Epithelial cell of esophagus (primary cell): Measurements from ENCODE around the gene DENND5B.

Experiments
- DNase-seq: peaks from one replicate; pipeline ENCODE4 v3.0.0; 2010; ENCODE audit warnings: low read depth
- H3K4me3 ChIP-seq: 2 replicates; pipeline ENCODE4 v1.5.1; 2011; ENCODE audit warnings: mild to moderate bottlenecking, low read length, control low read depth
- TF ChIP-seq, protein P1 (sequence below): IDR thresholded peaks from 2 replicates; pipeline ENCODE4 v1.5.1; 2011; ENCODE audit warnings: low read depth, mild to moderate bottlenecking, low read length, control low read depth, inconsistent platforms; ENCODE audit not compliant: insufficient read depth; ENCODE audit errors: missing control alignments

The DENND5B gene

DNA sequence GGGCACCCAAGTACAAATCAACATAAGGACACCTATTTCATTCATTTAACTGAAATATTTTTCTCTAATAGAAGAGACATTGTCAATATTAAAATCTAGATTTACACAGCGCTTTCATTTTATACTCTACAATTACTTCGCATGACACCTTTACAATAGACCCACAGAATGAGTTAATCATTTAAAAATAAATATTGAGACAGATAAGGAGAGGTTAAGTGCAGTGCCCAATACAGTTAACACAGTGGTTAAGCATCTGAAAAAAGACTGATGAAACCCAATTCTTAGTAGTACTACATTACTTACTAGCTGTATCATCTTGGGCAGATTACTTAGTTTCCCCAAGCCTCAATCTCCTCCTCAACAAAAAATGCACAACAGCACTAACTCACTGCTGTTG is 116.2 kb downstream of the DENND5B start:
- no peak overlapping the region for H3K4me3 ChIP-seq
- TF ChIP-seq, protein P1, sequence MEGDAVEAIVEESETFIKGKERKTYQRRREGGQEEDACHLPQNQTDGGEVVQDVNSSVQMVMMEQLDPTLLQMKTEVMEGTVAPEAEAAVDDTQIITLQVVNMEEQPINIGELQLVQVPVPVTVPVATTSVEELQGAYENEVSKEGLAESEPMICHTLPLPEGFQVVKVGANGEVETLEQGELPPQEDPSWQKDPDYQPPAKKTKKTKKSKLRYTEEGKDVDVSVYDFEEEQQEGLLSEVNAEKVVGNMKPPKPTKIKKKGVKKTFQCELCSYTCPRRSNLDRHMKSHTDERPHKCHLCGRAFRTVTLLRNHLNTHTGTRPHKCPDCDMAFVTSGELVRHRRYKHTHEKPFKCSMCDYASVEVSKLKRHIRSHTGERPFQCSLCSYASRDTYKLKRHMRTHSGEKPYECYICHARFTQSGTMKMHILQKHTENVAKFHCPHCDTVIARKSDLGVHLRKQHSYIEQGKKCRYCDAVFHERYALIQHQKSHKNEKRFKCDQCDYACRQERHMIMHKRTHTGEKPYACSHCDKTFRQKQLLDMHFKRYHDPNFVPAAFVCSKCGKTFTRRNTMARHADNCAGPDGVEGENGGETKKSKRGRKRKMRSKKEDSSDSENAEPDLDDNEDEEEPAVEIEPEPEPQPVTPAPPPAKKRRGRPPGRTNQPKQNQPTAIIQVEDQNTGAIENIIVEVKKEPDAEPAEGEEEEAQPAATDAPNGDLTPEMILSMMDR, result no peak
- DNase-seq, result no peak

DNA sequence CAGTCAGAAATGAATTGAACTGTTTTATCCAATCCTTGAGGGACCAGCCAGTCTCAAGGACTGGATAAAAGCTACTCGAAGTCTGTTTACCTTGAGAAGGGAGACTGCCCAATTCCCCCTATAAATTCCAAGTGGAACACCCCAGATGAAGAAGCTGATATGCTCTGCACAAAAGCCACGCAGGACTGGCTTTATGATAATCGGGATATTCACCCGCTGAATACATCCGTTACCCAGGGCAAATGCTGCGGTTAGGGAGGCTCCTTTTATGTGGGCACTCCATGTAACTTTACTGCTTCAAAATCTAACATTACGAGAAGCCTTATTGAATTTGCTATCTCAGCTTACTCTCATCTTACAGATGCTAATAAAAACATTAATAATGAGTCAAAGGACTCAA is 119.1 kb downstream of the DENND5B start:
- TF ChIP-seq, protein P1, result no peak
- no peak for DNase-seq
- H3K4me3 ChIP-seq, result no peak overlapping the region

DNA sequence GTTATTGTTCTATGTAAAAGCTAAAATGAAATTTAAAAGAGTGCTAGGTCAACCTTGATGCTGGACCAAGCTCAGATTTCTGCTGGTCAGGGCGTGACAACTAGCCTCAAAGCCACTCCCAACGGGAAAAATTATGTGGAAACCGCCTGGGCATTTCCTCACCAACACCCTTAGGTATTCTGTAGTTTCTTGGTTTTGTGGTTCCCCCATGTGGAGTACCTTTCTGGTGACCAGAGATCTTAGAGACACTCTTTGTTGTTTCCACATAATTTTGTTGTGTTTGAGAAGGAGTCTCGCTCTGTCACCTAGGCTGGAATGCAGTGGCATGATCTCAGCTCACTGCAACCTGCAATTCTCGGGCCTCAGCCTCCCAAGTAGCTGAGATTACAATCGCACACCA is 119.9 kb downstream of the DENND5B start:
- no peak for DNase-seq
- TF ChIP-seq, protein P1, result no peak

DNA sequence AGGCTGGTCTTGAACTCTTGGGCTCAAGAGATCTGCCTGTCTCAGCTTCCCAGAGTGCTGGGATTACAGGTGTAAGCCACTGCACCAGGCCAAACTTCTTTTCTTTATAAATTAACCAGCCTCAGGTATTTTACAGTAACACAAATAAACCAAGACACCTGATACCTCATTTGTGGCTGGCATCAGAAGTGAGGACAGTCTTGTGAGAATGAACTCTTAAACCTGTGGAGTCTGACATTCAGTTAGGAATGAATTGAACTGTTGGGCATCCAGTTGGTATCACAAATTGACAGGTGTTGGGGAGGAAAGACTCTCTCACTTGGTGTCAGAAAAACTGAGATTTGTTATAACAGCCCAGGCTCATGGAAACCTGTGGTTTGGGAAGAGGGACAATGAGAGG is 120.5 kb downstream of the DENND5B start:
- TF ChIP-seq, protein P1, result no peak
- DNase-seq, result no peak

More for the DNA sequence above, 119.9 kb downstream of the DENND5B start:
- no peak overlapping the region for H3K4me3 ChIP-seq

DNA sequence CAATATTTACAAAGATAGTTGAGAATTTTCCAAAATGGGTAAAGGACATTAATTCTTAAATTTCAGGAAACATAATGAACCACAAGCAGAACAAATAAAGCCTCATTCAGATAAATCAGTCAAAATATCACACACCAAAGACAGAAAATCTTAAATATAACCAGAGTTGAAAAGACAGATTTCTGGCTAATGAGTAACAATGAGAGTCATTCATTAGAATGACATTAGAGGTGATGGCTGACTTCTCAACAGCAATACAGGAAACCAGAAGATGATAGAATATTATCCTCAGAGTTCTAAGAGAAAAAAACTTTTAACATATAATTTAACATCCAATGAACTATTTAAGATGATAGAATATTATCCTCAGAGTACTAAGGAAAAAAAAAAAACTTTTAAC is 124.2 kb downstream of the DENND5B start:
- H3K4me3 ChIP-seq, result no peak overlapping the region
- TF ChIP-seq, protein P1, result no peak
- peak; percentile 9 for DNase-seq

More for the DNA sequence above, 120.5 kb downstream of the DENND5B start:
- H3K4me3 ChIP-seq, result no peak overlapping the region

DNA sequence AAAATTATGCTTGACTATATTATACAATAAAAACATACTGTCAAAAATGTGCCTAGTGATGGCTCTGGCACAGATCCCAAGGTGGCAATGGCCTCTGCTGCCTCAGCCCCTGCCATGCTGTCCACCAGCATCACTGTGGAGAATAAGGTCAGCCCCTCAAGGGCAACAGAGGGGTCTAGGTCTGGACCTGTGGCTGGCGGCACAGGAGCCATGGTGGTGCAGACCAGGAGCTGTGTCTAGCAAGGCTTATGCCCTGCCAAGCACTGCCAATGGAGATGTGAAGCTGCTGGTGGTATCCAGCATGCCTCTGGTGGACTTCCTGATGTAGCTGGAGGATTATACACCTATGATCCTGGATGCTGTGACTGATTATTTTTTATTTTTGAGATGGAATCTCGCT is 125.9 kb downstream of the DENND5B start:
- H3K4me3 ChIP-seq, result no peak overlapping the region
- TF ChIP-seq, protein P1, result no peak
- DNase-seq, result no peak

DNA sequence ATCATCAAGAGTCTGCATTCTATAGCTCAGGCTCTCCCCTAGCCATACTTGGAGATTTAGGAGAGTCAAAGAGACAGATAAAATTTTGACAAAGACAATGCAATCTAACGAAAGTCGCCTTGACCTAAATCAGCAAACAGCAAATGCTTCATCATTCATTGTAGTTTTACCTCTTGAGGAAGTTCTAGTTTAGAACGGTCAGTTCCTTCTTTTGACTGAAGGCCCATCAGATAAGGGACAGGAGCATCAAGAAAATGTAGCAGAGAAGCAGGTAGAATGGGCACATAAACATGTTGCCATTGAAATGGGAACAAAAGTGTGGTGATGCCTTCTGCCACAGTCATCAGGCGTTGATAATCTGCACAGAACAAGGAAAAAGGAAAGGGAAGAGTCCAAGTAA is 130.9 kb downstream of the DENND5B start:
- no peak for DNase-seq
- H3K4me3 ChIP-seq, result no peak overlapping the region
- TF ChIP-seq, protein P1, result no peak
